ENCODE data around the gene TAS2R42.

The TAS2R42 gene

GRCh38 chr12:11144297-11144696 is 42.4 kb downstream of the TAS2R42 start:
- DNase-seq (ENCODE audit: low spot score), result no peak

DNA sequence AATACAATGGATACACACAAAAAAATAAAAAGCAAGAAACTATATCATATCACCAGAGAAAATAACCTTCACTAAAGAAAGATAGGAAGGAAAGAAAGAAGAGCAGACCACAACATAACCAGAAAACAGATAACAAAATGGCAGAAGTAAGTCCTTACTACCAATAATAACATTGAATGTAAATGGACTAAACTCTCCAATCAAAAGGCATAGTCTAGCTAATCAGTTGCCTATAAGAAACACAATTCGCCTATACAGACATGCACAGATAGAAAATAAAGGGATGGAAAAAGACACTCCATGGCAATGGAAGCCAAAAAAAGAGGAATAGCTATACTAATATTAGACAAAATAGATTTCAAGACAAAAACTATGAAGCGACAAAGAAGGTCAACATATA is 43.4 kb downstream of the TAS2R42 start:
- DNase-seq (ENCODE audit: low spot score), result no peak

- DNase-seq (ENCODE audit: low spot score), result no peak
These were observed 50.7 kb downstream of the TAS2R42 start for GRCh38 chr12:11136075-11136474.
